Urothelium cell line (cell line): ENCODE data around the gene PAQR4.

Experiments
- DNase-seq: peaks from one replicate; pipeline ENCODE4 v3.0.0; 2011; ENCODE audit warnings: low spot score, mixed read lengths
- FAIRE-seq: peaks from 2 replicates; lab custom pipeline; 2011; peaks lifted over from hg19 to GRCh38; lab: Jason Lieb, UNC

The PAQR4 gene

DNA sequence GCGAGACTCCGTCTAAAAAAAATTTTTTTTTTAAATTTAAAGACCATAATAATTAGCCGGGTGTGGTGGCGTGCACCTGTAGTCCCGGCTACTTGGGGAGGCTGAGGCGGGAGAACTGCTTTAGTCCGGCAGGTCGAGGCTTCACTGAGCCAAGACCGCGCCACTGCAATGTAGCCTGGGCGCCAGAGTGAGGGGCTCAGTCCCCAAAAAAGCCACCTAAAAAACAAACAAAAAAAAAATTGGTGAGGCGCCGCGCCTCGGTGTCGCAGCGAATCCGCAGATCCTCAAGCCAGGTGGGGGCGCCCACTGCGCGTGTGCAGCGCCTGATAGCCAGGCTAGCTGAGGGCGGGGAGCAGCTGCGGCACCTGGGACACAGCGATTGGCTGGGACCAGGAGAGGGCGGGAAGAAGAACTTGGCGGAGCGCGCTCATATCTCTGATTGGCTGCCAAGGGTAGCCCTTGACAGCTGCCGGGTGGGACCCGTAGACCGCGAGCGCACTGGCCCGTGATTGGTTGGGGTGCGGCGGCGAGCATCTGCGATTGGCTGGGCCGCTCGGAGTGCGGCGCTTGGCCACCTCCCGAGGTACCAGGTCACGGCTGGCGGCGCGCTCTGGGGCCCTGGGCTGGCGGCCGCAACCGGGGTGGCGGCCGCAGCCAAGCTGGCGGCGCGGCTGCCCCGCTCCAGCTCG lies 34.6 kb downstream of the PAQR4 start:
- FAIRE-seq (peak; percentile 97), DNase-seq (peak; percentile 99)

DNA sequence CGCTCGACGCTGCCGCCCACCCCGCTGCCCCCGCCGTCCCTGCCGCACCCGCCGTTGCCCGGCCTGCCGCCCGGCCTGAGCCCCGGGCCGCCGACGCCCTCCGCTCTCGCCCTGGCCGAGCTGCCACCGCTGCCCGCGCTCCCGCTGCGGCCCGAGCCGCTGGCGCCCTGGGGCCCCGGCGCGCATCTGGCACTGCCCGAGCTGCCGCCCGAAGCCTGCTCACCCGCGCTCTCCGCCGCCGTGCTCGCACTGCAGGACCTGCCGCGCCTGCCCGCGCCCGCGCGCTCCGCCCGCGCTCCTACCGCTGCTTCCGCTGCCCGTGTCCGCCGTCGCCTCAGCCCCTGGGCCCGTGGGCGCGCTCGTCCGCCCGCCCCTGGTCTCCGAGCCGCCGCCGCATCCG lies 35.2 kb downstream of the PAQR4 start:
- DNase-seq = no peak
- no peak for FAIRE-seq

DNA sequence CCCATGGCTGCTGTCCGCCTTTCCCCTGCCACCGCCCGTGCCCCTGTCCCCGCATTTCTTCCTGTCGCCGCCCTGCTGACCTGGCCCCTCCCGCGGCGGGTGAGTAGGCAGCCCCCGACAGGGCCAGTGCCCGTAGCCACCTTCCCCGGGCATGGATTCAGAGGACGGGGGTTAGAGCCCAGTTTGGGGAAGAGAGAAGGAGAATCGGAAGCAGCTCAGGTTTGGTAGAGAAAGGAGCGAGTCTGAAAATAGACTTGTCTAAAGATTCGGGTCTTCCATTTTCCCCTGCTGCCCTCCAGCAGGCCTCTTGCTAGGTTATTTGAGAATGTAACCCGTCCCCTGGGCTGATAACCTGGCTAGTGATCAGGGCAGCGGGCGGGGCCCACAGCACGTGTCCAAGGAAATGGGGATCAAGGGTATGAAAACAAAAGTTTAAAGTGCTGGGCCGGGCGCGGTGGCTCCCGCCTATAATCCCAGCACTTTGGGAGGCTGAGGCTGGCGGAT lies 35.7 kb downstream of the PAQR4 start:
- FAIRE-seq (no peak), DNase-seq (no peak)

DNA sequence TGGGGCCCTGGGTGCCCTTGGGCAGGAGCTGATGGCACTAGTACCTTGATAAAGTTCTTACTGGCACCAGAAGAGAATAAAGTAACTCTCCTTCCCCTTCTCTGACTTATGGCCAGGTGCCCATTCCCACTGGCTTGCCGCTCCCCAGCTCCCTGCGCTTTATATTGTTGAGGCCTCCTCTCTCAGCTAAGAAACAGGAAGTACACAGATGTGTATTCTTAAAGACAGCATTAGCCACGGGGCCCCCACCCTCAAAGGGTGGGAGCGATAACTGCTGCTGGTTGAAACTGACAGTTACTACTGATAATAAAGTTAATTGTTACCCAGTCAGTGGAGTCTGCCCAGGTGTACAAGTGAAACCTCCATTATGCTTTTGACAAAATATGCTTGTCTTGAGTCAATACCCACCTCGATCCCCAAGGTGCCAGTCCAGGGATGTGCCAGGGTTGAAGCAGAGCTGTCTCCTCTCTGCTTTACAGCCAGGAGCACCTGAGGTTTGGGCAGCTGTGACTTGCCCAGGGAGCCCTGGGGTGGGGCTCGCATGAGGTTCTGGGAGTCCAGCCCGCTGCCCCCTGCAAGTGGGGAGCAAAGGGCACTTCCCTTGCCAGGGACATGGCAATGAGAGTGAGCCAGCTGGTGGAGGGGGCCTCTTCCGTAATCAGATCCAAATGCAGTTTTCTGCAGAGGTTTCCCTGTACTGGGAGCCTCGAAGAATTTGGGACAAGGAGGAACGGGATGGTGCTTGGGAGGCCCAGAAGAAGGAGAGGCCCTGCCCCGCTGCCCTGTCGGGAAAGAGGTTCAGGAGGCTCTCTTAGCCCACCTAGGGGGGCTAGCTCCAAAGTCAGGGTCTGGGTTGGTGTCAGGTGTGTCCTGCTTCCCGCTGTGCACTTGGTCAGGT lies 38.2 kb downstream of the PAQR4 start:
- FAIRE-seq (no peak), DNase-seq (no peak)

DNA sequence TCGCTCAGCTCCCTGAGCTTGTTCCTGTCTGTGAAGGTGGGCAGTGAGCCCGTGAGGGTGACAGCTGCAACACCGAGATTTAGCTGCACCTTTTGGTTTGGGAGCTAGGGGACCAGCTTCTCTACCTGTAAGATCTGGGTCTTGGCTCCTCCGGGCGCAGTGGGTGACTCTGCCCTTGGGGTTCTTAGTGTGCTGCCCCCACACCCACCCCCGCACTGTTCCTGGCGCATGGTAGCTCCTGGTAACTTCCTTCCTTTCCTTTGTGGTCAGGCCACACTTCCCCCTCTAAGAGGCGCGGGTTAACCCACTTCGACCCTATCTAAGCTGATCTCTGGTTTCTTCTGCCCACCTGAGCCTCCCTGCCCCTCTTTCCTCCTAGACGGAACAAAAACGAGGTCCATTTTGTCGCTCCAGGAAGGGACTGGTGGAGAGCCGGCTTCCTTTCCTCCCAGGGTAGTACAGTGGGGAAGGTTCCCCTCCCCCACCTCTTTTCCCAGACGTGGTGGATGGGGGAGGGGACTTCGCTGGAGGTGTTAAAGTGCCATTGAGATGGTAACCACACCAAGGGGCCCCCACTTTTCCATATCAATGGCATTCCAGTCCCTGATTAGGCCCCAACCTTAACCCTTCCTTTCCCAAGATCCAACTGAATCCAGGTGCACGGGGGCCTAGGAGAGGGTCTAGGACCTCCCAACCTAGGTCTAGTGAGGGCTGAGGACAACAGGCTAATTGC lies 39.0 kb downstream of the PAQR4 start:
- FAIRE-seq (no peak), DNase-seq (no peak)

DNA sequence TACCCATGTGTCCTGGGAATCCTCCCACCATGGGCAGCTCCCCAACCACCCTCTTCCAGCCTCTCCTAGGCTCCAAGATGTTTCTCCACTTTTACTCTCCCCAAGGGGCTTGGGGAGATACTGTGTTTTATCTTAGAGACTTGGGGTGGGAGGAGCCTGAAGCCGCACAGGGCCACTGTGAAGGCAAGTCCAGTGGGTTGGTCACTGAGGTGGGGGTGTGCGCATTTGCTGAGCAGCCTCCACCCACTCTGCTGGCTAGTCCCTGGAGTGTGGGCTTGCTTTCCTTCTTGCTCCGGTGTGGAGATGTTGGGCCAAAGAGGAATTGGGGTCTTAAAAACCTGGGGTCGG lies 39.5 kb downstream of the PAQR4 start:
- DNase-seq (no peak), FAIRE-seq (no peak)

DNA sequence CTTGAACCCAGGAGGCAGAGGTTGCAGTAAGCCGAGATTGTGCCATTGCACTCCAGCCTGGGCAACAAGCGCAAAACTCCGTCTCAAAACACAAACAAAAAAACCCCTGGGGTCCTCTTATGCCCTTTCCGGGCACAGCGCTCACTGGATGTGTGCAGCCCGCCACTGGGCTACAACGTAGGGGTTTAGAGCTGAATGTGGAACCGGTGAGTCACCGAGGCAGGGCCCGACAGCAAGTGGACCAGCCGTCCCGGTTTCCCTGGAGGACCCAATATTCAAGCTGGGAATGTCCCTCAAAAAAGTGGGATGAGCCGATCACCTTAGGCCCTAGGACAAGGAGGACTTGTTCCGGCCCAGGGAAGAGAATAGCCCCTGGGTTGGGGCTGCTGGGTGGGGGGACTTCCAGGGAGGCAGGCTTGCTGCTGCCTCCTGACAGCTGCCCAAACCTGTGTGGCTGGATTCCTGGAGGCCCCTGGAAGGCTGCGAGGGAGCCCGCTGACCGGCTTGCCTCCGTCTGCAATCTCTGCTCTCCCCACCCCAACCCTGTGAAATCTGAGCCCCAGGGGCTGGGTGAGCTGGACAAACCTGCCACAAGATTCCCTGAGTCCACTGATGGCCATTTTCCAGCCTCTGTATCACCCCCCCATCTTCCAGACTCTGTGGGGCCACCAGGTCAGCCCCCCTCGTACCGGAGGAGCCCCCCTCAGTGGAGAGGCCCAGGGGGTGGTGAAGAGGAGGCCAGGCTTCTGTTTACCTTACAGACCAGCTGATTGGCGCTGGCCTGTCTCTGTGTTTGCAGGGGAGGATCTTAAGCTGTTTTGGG lies 40.6 kb downstream of the PAQR4 start:
- DNase-seq (no peak), FAIRE-seq (no peak)

DNA sequence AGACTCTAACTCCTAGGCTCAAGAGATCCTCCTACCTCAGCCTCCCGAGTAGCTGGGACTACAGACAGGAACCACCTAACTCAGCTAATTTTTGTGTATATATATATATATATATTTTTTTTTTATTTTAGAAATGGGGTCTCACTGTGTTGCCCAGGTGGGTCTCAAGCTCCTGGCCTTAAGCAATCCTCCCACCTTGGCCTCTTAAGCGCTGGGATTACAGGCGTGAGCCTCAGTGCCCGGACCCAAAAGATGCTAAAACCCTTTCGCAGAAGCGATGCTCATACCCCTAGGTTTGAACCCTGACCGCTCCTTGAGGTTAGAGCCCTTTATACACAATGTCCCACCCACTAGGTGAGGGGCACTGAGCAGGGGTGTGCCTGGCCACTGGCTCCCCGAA lies 41.4 kb downstream of the PAQR4 start:
- FAIRE-seq = no peak
- no peak for DNase-seq

DNA sequence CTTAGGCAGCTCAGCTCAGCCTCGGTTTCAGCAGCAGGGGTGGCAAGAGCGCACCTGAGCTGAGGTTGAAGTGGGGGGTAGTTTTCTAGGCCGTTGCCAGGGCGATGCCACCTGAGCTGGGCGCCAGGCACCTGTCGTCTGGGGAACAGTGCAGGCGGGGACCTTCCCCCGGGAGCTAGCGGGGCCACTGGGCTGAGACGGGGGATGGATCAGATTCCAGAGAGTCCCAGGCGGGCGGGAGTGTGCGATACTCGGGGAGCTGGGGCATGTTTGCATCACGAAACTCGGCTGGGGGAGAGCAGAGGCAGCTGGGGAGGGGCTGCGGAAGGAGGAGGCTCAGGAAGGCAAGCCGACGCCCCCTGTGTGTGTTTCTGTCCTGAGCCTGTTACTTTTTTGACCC lies 43.1 kb downstream of the PAQR4 start:
- FAIRE-seq (no peak), DNase-seq (no peak)

DNA sequence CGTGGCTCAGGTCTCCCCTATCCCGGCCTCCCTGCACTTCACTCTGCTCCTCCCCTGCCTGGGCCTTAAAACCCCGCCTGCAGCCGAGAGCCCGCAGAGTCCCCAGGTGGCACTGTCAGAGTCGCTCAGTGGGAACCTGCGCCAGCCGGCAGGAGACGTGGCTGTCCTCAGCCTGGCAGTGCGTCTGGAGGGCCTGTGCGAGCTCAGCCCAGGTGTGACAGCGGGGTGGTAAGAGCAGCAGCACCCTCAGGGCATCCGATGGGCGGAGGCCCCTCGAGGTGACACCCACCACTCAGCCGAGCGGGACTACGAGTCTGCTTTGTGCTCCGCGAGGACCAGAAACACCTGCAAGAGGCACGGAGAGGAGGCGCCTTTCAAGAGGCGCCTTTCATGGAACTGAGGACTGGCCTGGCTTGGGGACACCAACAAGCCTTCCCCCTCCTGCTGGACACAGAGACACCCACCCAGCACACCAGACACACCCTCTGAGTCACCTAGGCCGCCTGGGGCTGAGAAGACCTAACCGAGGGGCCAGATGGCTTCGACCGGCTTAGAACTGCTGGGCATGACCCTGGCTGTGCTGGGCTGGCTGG lies 43.8 kb downstream of the PAQR4 start, which contains the start of gene CLDN9:
Gene CLDN9, plus strand, starts transcription at position 96 of the 593 bp plus-strand sequence. Its CDS starts 440 bp downstream, at position 536.
- FAIRE-seq = no peak
- DNase-seq = no peak

DNA sequence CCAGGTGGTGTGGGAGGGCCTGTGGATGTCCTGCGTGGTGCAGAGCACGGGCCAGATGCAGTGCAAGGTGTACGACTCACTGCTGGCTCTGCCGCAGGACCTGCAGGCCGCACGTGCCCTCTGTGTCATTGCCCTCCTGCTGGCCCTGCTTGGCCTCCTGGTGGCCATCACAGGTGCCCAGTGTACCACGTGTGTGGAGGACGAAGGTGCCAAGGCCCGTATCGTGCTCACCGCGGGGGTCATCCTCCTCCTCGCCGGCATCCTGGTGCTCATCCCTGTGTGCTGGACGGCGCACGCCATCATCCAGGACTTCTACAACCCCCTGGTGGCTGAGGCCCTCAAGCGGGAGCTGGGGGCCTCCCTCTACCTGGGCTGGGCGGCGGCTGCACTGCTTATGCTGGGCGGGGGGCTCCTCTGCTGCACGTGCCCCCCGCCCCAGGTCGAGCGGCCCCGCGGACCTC lies 44.4 kb downstream of the PAQR4 start:
- DNase-seq (no peak), FAIRE-seq (no peak)

DNA sequence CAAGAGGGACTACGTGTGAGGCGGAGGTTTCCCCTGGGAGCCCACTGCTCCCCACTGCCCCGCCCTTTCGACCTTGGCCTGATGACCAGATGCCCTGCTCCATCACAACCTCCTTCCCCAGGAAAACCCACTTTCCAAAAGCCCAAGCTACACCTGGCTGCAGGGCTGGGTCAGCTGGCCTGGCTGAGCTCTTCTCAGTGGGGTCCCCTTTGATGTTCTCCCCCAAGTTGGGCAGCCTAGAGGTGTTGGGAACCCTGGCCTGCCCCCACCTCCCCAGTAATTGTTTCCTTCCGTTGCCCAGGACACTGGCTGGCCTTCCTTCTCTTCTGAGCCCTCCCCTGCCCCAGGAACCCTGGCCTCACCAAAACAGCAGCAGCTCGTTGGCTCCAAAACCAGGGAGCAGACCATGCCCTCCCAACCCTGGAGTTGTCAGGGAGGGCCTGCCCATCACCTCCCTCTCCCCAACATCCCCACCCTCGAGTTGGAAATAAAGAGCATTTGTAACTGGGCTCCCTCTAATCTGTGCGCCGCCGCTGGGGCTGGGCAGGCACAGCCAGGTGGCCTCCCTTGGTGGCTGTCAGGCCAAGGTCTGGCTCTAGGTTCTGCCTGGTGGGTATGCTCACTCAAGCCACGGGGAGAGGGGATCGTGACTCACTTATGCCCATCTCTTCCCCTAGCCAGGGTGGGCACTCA lies 45.0 kb downstream of the PAQR4 start:
- no peak for FAIRE-seq
- no peak for DNase-seq

DNA sequence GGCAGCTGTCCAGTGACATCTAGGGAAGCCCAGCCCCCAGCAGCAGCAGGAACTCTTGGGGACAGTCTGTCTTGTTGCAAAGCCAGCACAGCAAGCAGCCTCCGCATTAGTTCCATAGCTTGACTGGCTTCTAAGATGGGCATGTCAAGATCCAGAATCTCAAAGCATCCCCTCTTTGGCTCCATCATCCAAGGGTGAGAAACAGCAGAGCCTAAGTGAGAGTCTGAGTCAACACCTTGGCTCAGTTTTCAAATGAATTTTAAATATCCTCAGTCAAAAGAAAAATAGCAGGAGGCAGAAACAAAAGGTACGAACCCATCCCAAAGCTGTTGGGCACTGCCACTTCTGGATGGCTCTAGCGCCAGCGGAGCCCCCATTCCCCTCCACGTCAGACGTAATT lies 45.8 kb downstream of the PAQR4 start:
- FAIRE-seq (no peak), DNase-seq (no peak)

DNA sequence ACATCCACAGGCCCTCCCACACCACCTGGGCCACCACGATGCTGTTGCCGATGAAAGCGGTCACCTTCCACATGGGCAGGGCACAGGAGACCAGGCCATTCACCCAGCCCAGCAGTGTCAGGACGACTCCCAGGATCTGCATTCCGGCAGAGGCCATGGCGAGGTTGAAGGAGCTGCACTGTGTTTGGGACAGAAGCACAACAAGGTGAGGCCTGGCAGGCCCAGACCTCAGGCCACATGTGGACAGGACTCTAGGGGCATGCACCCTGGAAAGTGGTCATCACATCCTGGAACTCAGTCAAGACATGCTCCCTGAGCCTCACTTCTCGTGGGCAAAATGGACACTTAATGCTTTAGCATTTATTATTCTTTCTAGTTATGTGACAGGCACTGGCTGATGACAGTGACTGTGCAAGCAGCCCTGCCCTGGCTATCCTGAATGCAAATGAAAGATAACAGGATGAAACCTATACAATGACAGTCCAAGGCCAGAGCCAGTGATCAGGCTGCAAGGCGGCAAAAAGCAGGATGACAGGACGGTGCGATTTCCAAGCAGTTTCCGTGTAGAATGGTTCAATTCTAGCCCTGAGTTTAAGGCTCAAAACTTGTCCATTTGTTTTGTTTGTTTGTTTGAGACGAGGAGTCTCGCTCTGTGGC lies 46.8 kb downstream of the PAQR4 start:
- FAIRE-seq (no peak), DNase-seq (no peak)

DNA sequence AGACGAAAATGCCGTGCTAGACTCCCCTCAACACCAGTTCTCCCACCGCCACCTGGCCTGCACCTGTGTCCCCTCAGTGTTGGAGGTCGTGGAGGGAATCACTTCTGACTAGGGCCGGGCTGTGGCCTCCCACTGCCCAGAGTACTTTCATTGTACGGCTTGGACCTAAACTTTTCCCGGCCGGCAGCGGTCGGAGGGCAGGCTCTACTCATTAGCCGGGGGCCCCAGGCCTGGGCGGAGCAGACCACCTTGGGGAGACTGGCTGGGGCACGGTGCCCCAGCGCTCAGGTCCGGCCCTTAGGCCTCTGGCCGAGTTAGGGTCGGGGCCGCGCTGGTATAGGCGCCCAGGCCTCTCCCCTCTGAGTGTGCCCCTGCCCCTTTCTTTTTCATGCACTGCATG lies 48.2 kb downstream of the PAQR4 start:
- FAIRE-seq (no peak), DNase-seq (no peak)

DNA sequence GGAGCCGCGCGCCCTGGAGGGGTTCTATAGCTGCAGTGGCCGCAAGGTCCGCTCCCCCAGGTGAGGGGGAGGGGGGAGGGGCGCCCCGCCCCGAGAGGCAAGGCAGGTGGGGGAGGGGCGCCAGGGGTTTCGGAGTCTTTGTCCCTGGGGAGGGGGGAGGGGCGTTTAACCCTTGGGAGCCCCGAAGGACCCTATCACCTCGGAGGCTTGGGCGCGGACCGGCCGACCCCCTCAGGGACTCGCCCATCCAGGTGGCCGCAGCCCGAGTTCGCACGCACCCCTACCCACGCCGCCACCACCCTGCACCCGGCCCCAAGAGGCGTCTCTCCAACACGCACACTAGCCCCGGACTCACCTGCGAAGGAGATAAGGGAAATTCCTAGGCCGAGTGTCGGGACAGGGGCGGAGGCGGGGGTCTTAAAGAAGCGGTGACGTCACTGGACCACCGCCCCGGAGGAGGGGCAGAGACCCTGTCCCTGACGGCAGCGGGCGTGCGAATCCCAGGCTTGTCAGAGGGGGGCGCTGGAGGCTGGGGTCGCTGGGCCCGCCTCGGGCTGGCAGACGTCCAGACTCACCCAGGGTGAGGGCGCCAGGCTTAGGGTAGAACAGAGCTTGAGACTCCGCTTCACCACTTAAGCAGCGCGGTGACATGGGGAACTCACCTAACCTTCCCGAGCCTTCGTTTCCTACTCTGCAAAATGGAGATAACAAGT lies 48.8 kb downstream of the PAQR4 start, which contains the start of gene CLDN6:
Gene CLDN6, minus strand, starts transcription at position 390 of the 713 bp plus-strand sequence. CDS start 2,162 bp downstream, outside the sequence.
- DNase-seq (no peak), FAIRE-seq (no peak)

DNA sequence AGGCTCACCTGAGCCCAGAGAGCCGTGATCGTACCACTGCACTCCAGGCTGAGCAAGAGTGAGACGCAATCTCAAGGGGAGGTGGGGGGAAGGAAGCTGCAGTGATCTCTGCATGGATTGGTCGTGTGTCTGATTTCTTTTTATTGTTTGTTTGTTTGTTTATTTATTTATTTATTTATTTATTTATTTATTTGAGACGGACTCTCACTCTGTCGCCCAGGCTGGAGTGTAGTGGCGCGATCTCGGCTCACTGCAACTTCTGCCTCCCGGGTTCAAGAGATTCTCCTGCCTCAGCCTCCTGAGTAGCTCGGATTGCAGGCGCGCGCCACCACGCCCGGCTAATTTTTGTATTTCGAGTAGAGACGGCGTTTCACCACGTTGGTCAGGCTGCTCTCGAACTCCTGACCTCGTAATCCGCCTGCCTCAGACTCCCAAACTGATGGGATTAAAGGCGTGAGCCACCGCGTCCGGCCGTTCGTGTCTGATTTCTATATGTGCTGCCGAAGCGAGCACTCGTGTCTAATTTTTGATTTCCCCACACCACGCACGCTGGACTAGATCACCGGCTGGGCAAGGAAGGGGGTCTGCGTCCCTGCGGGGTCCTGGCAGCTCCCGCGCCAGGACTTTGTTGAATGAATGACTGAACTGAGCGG lies 50.6 kb downstream of the PAQR4 start:
- no peak for DNase-seq

DNA sequence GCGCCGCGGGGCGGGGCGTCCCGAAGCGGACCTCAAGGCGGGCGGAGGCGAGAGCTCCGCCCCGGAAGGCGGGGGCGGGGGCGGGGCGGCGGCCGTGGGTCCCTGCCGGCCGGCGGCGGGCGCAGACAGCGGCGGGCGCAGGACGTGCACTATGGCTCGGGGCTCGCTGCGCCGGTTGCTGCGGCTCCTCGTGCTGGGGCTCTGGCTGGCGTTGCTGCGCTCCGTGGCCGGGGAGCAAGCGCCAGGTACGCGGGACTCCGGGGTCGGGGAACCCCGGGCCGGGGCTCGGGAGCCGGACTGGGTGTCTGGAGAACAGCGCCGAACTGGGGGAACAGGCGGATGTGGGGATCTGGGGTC lies 51.1 kb downstream of the PAQR4 start, which contains the start of gene TNFRSF12A:
Gene TNFRSF12A, plus strand, starts transcription at position 122 of the 357 bp plus-strand sequence. Its CDS starts 30 bp downstream, at position 152.
- peak; percentile 32 for FAIRE-seq

More for the DNA sequence above, 50.6 kb downstream of the PAQR4 start:
- no peak for FAIRE-seq

More for the DNA sequence above, 51.1 kb downstream of the PAQR4 start, which contains the start of gene TNFRSF12A:
- peak; percentile 90 for DNase-seq
